HG02571 (cell line): Measurements from ENCODE around the gene PLEKHA6.
"Not testable (repeated sequence)": the region's sequence is repeated elsewhere in the genome, so short reads cannot be mapped to it uniquely, and the experiment has no call there.

Experiments used
- ATAC-seq: cut with Tn5 transposase; IDR thresholded peaks from one replicate; pipeline ENCODE4 v1.9.1; 2021; ENCODE audit warnings: mild to moderate bottlenecking, moderate library complexity; ENCODE audit not compliant: unreplicated experiment

PLEKHA6 gene

DNA sequence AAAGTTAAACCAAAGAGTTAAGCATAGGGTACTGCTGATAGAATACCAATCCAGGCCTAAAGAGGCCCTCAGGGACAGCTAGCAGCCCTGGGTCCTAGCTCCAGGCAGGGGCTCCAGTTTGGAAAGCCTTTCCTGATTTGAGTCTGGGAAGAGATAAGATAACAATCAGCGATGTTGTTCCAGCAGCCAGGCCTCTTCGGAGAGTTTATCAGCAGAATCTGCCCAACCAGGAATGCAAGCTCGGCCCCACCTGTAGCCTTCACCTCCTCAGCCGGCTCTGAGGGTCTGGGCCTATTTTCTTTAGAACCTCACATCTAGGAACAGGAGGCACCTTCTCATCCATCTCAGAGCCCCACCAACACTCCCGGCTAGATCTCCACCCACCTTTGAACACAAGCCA lies 42.6 kb downstream of the PLEKHA6 start:
- no peak for ATAC-seq

DNA sequence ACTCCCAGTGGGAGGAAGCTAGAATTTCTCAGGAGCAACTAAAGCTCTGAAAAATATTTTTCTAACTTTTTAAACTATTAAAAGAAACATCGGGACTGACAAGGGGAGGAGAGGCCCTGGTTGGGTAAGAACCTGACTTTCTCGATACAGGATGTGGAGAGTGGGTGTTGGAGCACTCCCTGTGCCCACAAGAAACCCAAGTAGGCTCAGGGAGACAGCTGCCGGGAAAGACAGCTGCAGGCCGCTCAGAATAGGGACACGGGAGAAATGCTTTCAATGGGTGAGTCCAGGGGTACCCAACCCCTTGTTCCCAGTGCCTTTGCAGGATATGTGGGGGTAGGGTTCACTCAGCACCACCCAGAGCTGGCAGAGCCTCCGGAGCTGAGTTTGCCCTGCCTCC lies 43.6 kb downstream of the PLEKHA6 start:
- no peak for ATAC-seq

DNA sequence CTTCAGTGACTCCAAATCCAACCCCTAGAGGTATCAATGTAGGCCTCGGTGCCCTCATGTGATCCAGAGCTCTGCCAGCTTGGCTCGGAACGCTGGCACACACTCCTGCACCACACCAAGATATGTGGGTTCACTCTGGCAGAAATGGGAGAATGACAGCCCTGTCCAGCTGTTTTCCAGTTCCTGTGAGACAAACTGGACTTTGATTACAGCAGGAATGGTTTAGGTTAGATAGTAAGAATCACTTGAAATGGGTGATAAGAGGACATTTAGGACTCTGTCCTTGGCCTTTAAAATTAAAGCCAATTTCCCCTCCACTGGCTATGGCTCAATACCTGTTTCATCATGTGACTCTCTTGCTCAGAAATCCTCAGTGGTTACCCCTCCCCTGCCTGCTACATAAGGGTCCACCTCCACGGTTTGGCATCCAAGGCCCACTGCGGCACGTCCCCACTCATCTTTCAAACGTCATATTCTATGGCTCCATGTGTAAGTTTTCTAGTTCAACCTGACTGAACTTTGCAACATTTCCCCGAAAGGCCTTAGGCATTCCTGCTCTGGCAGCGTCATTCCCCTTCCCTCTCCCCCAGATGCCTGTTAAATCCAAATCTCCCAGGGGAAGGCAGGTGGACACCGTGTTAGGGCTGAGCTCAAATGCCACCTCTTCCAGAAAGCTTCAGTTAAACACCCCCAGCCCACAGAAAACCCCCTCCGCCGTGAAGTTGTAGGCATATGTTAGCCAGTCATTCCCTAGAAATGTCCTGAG lies 44.7 kb downstream of the PLEKHA6 start:
- ATAC-seq, result no peak

DNA sequence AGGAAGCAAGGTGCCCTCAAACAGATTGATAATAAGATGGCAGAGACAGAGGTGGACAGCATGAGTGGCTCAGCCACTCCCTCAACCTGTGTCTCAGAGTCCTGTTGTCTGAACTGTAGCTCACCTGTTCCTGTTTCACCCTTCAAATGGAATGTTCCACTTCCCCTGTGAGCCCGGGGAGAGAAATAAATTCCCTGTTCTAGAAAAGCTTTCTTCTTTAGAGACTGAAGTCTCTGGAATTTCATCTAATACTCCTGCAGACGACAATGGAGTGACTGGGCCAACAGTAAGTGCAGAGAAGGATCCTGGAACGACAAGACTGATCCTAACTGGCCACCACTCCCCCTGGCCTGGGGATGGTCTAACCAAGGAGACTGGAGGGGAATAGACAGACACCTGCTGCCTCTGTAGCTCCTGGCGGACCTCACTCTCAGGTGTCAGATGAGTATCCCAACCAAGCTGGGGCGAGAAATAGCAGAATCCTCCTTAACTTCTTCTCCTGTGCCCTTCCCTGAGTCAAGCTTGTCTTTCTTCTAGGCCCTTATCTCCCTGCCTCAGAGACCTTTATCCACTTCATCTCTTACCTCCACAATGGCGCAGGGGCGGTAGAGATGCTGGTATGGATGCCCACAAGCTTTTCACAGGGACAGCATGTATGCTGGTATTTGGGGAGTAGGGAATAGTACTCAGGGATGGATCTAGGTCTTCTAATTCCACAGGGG lies 45.4 kb downstream of the PLEKHA6 start:
- no peak for ATAC-seq

DNA sequence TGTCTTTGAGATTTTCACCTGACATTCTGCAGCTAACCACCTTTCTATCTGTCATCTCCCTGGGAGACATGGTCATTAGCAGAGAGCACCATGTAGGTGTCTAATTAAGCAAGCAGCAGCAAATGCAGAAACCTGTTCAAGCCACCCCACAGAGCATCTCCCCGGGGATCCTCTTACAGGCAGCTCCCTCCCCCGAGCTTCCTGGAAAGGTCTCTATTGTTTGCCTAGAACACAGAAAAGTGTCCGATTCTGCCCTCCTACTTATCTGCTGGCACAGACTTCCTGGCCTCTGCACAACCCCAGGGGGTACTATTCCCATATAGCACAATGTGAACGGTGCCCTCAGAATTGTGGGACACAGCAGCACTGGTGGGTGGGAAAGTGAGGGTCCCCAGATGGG lies 46.1 kb downstream of the PLEKHA6 start:
- ATAC-seq, result no peak

DNA sequence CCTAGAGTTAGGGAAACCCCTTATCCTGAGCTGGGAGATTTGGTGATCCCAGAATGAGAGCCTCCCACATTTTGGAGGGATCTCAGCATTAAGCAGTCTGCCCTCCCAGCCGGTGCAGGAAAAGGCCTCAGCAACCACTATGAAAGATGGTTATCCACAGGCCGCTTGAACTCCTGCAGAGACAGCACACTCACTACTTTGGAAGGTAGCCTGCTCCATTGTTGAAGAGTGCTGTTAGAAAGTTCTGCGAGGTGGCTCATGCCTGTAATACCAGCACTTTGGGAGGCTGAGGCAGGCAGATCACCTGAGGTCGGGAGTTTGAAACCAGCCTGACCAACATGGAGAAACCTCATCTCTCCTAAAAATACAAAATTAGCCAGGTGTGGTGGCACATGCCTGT lies 48.8 kb downstream of the PLEKHA6 start:
- ATAC-seq, result not testable (repeated sequence)

DNA sequence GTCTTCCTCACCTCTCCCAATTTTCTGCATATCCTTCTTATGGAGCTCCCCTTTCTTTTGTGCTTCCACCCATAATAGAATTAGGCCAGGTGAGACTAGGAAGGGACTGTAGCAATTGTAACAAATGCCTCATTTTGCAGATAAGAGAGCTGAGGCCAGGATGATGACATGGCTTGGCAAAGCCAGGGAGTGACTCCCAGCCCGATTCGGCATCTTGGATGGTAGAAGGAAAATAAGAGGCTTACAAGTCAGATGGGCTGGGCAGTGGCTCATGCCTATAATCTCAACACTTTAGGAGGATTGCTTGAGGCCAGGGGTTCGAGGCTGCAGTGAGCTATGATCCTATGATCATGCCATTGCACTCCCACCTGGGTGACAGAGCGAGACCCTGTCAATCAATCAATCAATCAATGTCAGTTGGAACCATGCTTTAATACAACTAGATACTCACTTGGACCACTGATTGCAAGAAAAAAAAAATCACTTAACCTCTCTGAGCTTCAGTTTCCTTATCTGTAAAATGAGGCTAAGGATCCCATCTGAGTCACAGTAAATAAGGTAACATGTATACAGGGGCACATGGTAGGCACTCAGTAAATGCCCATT lies 51.6 kb downstream of the PLEKHA6 start:
- no peak for ATAC-seq

DNA sequence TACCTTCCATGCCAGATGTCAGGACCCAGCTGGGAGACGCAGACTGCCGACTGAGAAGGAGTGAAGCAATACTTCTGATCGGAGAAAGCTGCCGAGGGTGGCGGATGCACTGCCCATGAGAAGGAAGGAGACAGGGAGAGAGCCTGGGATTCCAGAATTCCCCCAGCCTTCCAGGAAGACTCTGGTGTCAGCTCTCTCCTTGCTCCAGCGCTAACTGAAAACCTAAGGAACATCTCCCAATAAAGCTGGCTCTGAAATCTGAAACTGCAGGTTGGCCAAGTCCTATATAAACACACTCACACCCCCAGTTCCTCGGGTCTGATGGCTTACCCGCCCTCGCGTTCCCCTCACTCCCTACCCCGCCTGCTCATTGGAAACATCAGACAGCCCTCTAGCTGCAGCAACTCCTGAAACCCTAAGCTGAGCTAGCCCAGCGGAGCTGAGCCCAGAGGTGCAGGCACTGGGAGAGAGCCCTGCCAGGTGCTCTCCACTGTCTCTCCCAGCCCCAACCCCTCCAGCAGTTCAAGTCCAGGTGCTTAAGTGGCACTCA lies 52.3 kb downstream of the PLEKHA6 start:
- no peak for ATAC-seq

DNA sequence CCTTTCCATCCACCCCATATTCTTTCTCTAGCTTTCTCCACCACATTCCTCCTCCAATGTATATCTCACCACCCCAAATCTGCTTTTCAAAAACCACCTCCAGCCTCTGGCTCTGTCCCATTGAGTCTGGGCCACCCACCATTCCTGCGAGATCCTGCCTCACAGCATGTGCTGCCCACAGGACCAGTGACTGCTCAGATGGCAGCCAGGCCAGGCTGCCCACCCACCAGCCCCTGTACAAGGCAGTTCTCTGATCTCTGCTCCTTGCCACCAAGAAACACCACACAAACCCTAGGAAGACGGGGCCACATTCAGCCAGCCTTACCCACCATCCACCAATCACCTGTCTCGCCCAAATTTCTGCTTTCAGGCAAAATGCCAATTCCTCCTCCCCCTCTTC lies 53.7 kb downstream of the PLEKHA6 start:
- ATAC-seq, result no peak

DNA sequence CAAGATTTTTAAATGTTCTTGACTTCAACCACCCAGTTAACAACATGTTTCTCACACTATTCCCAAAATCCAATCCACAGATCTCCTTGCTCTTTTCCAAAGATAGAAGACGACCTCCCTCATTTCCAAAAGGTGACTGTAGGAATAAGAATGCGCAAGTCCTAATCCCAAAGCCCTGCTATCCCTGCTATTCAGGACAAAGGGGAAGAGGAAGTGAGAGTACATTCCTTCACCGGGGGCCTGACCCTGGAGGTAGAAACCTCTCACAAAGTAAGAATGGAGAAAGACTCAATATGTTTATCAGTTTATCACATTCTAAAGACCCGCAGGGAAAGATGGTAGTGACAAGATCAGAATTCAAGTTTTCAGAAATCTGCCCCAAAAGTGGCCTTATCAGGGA lies 55.7 kb downstream of the PLEKHA6 start:
- ATAC-seq, result no peak

DNA sequence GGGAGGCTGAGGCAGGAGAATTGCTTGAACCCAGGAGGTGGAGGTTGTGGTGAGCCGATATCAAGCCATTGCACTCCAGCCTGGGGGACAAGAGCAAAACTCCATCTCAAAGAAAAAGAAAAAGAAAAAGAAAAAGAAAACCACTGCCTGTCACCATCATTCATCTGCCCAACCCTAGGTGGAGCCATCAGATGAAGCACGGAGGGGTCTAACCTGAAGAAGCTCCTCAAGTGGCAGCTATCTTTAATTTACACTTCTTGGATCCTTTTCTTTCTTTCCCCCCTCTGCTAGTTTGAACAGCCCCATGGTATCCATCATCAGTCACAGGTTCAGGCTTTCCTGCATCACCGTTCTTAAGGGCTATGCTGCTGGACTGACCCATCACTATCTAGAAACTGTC lies 57.0 kb downstream of the PLEKHA6 start:
- ATAC-seq, result no peak

DNA sequence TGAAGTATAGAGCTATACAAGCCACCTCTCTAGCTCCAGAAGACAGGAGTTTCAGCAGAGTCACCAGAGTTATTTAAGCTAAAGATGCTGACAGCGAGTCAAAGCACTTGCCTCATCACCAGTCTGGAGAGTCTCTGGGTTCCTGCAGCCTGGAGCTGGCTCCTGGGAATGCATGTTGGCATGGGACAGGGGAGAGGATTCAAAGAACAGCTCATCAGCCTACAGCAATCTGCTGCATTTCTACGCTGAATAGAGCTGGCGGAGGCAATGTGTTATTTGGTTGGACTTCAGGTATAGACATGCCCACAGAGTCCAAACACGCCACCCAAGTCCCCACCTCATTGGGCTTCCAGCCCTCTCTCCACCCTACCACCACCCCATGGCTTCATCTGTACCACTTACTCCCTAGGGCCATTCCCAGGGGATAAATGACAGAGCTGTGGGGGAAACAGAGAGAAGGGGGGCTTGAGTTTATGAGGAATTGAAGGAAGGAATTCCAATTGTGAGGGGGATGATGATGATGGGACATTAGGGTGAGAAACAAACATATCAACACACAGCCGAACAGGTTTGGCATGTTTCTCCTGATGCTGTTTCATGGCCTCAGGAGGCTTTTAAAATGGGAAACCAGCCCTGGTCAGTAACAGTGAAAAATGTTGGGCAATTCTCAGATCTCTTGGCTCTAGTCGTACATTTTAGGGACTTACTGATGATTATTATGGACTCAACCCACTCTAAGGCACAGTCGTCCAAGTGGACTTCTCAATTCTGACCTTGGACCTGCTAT lies 58.4 kb downstream of the PLEKHA6 start:
- ATAC-seq, result no peak

DNA sequence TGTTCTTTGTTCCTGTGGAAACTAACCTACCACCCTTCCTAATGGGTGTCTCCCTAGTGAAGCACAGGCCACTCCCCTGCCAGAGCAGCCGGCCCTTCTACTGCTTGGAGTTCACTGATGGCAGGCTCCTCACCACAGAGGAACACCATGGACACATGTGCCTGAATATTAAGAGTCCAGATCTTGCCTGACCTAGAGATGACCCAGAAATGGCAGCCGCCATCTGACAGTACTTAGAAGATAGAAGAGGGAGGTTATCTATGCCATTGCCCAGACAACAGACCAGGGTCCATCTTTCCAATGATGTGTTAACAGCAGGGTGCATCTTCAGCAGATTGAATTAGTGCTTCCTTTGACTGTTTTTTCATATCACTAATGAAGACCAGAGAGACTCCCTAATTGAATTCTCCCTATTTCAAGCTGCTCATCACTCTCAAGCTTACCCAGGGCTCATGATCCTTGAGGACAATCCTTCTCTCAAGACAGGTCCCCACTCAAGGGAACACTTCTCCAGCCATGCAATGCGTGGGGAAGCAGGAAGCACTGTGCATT lies 59.8 kb downstream of the PLEKHA6 start:
- ATAC-seq, result no peak

DNA sequence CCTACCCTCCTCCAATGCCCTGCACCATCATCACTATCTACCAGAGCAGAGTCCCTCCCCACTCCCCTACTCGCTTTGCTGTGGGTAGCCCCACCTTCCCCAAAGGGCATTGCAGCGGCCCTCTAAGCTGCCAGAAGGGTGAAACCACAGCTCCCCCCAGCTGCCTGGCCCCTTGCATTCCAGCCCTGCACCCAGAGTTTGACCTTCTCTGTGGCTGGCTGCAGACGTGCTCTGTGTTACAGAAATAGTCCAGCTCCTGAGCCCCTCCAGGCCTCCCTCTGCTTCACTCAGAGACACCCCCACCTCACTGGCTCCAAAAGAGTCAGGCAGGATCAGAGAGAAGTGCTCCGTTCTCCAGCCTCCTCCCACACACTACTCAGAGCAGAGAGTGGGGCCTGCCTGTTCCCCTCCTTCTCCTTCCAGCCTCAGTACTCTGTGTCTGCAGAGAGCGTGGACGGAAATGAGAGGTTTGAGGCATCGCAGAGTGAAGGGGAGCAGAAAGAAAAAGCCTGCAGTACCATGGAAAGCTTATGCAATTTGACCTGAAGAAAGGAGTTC lies 63.2 kb downstream of the PLEKHA6 start:
- no peak for ATAC-seq

DNA sequence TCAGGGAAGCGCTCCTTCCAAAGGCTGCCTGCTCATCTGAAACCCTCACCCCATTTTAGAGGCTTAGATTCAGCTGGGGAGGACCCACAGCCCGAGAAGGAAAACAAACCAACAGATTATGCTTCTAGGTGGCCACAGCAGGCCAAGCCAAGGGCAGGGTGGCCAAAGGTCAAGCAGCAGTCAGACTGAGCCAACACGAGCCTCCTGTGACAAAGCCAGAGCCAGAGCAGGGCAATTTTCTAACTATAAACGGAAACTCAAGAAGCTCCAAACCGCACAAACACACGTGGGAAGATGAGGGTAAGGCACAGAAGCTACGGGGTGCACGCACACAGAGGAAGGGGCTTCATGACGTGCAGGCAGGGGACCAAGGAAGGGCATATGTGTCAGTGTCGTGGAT lies 64.1 kb downstream of the PLEKHA6 start:
- no peak for ATAC-seq

DNA sequence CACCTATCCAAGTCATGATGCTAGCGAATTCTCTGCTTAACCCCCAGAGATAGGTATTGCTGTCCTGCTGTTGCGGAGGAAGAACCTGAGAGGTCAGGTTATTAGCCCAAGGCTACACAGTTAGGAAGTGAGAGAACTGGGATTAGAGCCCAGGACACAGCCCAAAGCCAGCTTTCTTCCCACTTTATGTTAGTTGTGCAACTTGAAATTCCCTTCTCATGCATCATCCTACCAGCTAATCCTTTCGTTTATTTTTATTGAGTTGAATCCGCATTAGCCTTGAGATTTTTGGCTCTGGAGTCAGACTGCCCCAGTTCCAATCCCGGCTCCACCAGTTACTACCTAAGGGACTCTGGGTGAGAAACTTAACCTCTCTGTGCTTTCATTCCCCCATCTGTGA lies 65.4 kb downstream of the PLEKHA6 start:
- ATAC-seq, result no peak

DNA sequence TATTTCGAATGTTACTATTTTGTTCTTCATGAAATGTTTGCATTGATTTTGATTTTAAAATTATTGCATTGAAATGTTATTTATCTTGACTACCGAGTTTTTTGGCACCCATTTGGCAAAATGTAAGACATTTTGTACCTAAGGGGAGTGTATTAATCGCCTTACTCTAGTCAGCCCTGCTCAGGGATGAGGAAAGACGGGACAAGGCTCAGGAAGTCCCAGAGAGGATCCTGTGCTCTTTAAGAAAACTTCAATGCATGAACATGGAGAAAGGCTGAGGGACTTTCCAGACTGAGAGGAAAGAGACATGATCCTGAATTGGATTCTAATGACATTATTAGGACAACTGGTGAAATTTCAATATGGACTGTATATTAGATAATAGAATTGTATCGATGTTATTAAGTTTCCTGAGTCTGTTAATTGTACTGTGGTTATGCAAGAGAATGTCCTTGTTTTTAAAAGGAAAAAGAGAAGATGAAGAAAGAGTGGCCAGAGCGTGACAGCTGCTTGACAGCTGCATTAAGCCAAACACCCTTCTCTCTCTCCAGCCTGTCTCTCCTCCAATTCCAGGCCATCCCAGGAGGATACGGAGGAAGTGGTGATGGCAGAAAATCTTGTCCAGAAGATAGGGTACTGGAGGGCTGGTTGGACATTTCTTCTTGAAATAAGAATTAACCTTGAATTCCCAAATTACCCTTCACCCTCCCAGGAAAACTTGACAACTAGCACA lies 66.0 kb downstream of the PLEKHA6 start:
- no peak for ATAC-seq

DNA sequence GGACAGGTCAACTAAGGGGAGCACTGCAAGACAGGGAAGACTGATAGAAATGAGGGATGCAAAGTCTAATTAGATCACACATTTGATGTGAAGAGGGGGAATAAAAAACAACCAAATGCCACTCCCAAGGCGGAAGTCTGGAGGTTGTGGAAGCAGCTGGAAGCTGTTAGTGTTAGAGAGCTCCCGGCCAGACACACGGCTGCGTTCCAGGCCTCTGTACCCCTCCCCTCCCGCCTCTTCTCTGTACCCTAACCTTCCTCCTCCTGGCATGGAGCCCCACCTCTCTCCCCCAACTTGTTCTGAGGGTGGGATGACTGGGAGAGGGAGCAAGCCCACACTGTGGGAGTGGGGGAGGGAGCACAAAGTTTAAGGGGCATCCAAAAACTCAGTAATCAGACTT lies 67.0 kb downstream of the PLEKHA6 start:
- no peak for ATAC-seq

DNA sequence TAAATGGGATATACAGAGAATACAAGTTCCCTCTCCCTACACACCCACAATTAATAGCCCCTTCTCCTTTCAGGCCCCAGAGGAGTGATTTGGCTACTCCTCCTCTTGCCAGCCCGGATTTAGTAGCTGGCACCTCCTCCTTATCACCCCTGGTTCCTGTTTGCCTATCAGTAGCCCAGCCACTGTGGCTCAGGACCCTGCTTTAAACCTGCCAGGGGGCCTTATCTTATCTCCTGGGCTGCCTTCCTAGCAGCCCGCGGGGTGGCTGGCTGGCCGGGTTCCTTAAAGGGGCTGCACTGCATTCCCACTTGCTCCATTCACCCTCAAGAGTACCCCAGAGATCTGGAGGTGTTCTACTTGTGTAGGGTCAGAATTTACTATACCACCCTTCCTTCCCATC lies 70.4 kb downstream of the PLEKHA6 start:
- no peak for ATAC-seq
